Colonic mucosa (tissue), 4 donors: ENCODE results near the gene MN1. TPM values are rescaled to one million over a fixed set of nuclear protein-coding genes. Genes with fewer than 3 reads are reported as not detected.

Experiments
- DNase-seq: peaks from one replicate; pipeline ENCODE4 v3.0.0-alpha.2; 2020
- H3K27ac ChIP-seq: fragments of 200-600 bp; one replicate; pipeline ENCODE4 v1.8.0; 2021
- H3K27me3 ChIP-seq: fragments of 200-600 bp; one replicate; pipeline ENCODE4 v1.8.0; 2021
- H3K36me3 ChIP-seq: fragments of 200-600 bp; one replicate; pipeline ENCODE4 v1.8.0; 2021
- H3K4me1 ChIP-seq: fragments of 200-600 bp; one replicate; pipeline ENCODE4 v1.8.0; 2021; ENCODE audit warnings: mild to moderate bottlenecking
- H3K4me3 ChIP-seq: fragments of 200-600 bp; one replicate; pipeline ENCODE4 v1.8.0; 2021
- H3K9ac ChIP-seq, 2 donors: one replicate each; pipeline ENCODE4 v1.7.0; 2013; ENCODE audit warnings: control low read depth in 2 of 2, low read depth in 2 of 2, low read length in 2 of 2
- H3K9me3 ChIP-seq: fragments of 200-600 bp; one replicate; pipeline ENCODE4 v1.8.0; 2021
- intact Hi-C: fragments of 100-400 bp; cut with DNase I; formaldehyde crosslinking; loops from one replicate; pipeline ENCODE4 v1.14.1; 2022
- total RNA-seq, 2 donors: library from RNA; stranded (reverse); fragmentation: NEBNext Ultra II Directional in 1 of 2; extraction: Animal tissue kit (Norgen Biotek cat#: 25700) in 1 of 2; gene quantifications; one replicate each; pipeline ENCODE4 v1.2.1, GENCODE V29; 2021
- TF ChIP-seq, protein P1 (sequence below): fragments of 200-600 bp; IDR thresholded peaks from one replicate; pipeline ENCODE4 v1.8.0; 2022; ENCODE audit warnings: antibody characterized with exemption, mild to moderate bottlenecking
- donor health status: healthy.
- donor health status: DM: no; HTN: no; CAD: no.
- donor health status: DM: no; HTN: no; CAD: no.

The MN1 gene
- total RNA-seq, 2 donors from 2014 or later, result 0.67 to 1.5 TPM

DNA sequence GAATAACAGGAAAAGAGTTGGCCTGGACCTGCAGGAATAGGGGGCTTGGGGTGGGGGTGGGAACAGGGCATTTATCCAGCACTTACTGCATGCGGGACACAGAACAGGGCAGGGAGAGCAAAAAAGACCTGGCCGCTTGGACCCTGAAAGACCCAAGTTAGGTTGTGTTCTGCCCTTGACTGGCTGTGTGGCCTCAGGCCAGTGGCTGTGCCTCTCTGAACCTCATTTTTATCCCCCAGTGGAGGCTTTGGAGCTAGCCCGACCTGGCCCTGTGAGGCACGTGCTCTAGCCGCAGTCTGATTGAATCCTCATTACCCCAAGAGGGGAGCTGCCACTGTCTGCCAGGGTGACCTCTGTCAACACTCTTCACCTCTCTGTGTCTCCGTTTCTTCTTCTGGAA is 68.7 kb downstream of the MN1 start:
- H3K36me3 ChIP-seq, result no peaks in the 10 kb centered on the region
- no peak overlapping the region for H3K9ac ChIP-seq
- no peak overlapping the region for H3K27ac ChIP-seq
- H3K4me3 ChIP-seq, result no peak overlapping the region
- no peak for DNase-seq
- H3K27me3 ChIP-seq, result no peaks in the 10 kb centered on the region
- no peaks in the 10 kb centered on the region for H3K4me1 ChIP-seq
- intact Hi-C loops, result no loop called here
- H3K9me3 ChIP-seq, result no peaks in the 10 kb centered on the region
- TF ChIP-seq, protein P1, sequence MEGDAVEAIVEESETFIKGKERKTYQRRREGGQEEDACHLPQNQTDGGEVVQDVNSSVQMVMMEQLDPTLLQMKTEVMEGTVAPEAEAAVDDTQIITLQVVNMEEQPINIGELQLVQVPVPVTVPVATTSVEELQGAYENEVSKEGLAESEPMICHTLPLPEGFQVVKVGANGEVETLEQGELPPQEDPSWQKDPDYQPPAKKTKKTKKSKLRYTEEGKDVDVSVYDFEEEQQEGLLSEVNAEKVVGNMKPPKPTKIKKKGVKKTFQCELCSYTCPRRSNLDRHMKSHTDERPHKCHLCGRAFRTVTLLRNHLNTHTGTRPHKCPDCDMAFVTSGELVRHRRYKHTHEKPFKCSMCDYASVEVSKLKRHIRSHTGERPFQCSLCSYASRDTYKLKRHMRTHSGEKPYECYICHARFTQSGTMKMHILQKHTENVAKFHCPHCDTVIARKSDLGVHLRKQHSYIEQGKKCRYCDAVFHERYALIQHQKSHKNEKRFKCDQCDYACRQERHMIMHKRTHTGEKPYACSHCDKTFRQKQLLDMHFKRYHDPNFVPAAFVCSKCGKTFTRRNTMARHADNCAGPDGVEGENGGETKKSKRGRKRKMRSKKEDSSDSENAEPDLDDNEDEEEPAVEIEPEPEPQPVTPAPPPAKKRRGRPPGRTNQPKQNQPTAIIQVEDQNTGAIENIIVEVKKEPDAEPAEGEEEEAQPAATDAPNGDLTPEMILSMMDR, result no peak

DNA sequence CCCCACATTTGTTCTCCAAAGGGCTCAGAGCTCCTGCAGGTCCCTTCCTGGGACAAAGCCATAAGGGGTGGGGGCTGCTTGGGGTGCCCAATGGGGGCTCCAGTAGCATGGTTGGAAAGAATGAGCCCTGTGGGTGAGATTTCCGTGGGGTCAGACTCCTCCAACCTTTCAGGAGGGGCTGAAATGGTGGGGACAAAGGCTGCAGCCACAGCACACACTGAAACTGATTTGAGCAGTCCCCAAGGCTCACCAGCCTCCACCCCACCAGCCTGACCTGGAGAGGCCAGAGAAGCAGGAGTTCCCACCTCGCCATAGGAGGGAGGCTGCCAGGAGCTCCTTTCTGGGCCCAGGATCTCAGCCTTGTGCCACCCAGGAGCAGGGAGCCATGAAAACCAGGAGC is 69.2 kb downstream of the MN1 start:
- Histone ChIP-seq H3K4me1 (no peaks in the 10 kb centered on the region), H3K9ac (no peak overlapping the region), H3K27me3 (no peaks in the 10 kb centered on the region), H3K36me3 (no peaks in the 10 kb centered on the region), H3K9me3 (no peaks in the 10 kb centered on the region), H3K4me3 (no peak overlapping the region), H3K27ac (no peak overlapping the region)
- TF ChIP-seq, protein P1, result no peak
- intact Hi-C loops, result no loop called here
- no peak for DNase-seq

GRCh38 chr22:27731621-27732020 is 69.9 kb downstream of the MN1 start:
- TF ChIP-seq, protein P1, result no peak
- H3K9me3 ChIP-seq, result no peaks in the 10 kb centered on the region
- no peak overlapping the region for H3K9ac ChIP-seq
- H3K36me3 ChIP-seq, result no peaks in the 10 kb centered on the region
- intact Hi-C loops, result no loop called here
- no peaks in the 10 kb centered on the region for H3K4me1 ChIP-seq
- no peak overlapping the region for H3K27ac ChIP-seq
- no peak overlapping the region for H3K4me3 ChIP-seq
- no peak for DNase-seq
- H3K27me3 ChIP-seq, result no peaks in the 10 kb centered on the region

DNA sequence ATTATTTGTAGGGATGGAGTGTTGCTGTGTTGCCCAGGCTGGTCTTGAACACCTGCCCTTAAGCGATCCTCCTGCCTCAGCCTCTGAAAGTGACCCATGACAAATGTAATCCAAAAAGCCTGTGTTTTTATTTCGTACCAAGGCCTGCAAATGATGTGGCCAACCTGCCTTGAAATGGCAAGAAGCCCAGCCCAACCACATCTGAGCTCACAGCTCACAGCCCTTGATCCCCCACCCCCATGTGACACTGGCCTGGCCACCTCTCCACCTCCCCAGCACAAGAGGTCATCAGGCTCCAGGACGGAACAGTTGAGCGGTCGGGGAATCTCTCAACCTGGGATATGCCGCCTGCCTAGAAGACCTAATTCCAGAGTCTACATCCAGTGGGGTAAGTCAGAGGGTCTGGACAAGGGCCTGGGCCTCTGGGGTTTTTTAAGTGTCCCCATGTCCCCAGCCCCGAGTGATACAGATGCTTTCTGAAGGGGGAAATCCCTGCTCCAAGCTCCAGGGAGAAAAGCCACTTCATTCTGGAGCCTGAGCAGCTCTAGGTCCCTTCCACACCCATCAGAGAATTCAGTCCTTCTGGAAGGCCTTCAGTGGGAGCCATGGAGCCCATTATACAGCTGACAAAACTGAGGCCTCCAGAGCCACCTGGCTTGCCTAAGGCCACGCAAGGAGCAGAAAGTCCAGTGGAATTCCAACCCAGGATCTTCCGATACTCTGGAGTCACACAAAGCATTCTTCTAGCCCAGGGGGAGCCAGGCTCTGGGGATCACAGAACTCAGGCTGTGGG is 70.7 kb downstream of the MN1 start:
- Histone ChIP-seq H3K9me3 (no peaks in the 10 kb centered on the region), H3K27me3 (no peaks in the 10 kb centered on the region), H3K4me3 (no peak overlapping the region), H3K4me1 (no peaks in the 10 kb centered on the region), H3K9ac (no peak overlapping the region), H3K27ac (no peak overlapping the region), H3K36me3 (no peaks in the 10 kb centered on the region)
- TF ChIP-seq, protein P1, result no peak
- no peak for DNase-seq
- intact Hi-C loops, result no loop called here

DNA sequence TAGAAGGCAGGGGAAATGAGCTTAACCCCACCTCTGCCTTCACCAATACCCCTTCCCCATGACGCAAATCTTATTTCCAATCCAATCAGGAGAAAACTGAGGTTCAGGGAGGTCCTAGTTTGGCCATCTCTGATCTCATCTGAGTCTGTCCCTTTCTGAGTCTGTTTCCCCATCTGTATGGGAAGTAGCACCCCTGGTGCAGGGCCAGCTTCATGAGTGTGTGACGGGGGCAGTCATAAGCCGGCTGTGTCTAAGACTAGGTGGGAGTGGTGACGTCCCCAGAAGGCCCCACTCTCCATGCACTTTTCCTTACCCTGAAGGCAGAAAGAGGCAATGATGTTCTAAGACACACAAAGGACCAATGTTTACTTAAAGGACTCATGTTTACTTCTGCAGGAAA is 72.3 kb downstream of the MN1 start:
- Histone ChIP-seq H3K9ac (no peak overlapping the region), H3K4me3 (no peak overlapping the region), H3K4me1 (no peaks in the 10 kb centered on the region), H3K27me3 (no peaks in the 10 kb centered on the region), H3K36me3 (no peaks in the 10 kb centered on the region), H3K27ac (no peak overlapping the region), H3K9me3 (no peaks in the 10 kb centered on the region)
- intact Hi-C loops, result no loop called here
- TF ChIP-seq, protein P1, result no peak
- DNase-seq, result no peak
